Activated effector memory CD4-positive, alpha-beta T cell treated with Interleukin-2 at 50 U/mL for 16 hours (primary cell): ENCODE results near the gene AATK.
"Not testable (repeated sequence)": the region's sequence is repeated elsewhere in the genome, so short reads cannot be mapped to it uniquely, and the experiment has no call there.

ENCODE experiments used
- DNase-seq: peaks from one replicate; pipeline ENCODE4 v3.0.0-alpha.2; 2020

The AATK gene

GRCh38 chr17:81086789-81087551 is 79.1 kb downstream of the AATK start:
- DNase-seq = no peak

- DNase-seq = no peak
Observed at GRCh38 chr17:81085420-81085911, 80.6 kb downstream of the AATK start.

- no peak for DNase-seq
Observed at GRCh38 chr17:81084680-81085419, 81.2 kb downstream of the AATK start.

GRCh38 chr17:81083125-81083765 is 82.8 kb downstream of the AATK start:
- DNase-seq = no peak

- no peak for DNase-seq
Observed at GRCh38 chr17:81082177-81083073, 83.6 kb downstream of the AATK start.

GRCh38 chr17:81081222-81082176 is 84.5 kb downstream of the AATK start:
- DNase-seq = no peak

GRCh38 chr17:81080019-81080418 is 86.0 kb downstream of the AATK start:
- no peak for DNase-seq

GRCh38 chr17:81078026-81078913 is 87.8 kb downstream of the AATK start:
- not testable (repeated sequence) for DNase-seq

- no peak for DNase-seq
Observed at GRCh38 chr17:81076141-81076679, 89.8 kb downstream of the AATK start.

- no peak for DNase-seq
Observed at GRCh38 chr17:81075307-81075706, 90.7 kb downstream of the AATK start.

- no peak for DNase-seq
Observed at GRCh38 chr17:81074875-81075274, 91.1 kb downstream of the AATK start.

GRCh38 chr17:81073967-81074839 is 91.8 kb downstream of the AATK start:
- no peak for DNase-seq

GRCh38 chr17:81071761-81072741 is 94.0 kb downstream of the AATK start:
- no peak for DNase-seq

- no peak for DNase-seq
Observed at GRCh38 chr17:81070541-81071246, 95.3 kb downstream of the AATK start.

- DNase-seq = no peak
Observed at GRCh38 chr17:81069135-81069645, 96.8 kb downstream of the AATK start.

GRCh38 chr17:81068411-81069134 is 97.4 kb downstream of the AATK start:
- no peak for DNase-seq
